SU-DHL-6 (cell line): ENCODE measurements around the gene EPX.

Source experiments
- H2AFZ ChIP-seq: fragments of 200-600 bp; sonication (generic); 2 replicates; pipeline ENCODE4 v1.6.1; 2014; ENCODE audit warnings: low read depth, mild to moderate bottlenecking, moderate library complexity, mixed read lengths, antibody characterized with exemption, low read length; ENCODE audit not compliant: severe bottlenecking
- H3F3A ChIP-seq: fragments of 200-600 bp; shearing (Covaris generic); 2 replicates; pipeline ENCODE4 v1.6.0; 2016; ENCODE audit warnings: antibody characterized with exemption, mild to moderate bottlenecking; ENCODE audit not compliant: insufficient read depth
- H3K27ac ChIP-seq: fragments of 200-600 bp; sonication (generic); 2 replicates; pipeline ENCODE4 v1.5.1; 2016; ENCODE audit warnings: low read depth, mild to moderate bottlenecking, low read length, moderate library complexity, mixed read lengths
- H3K27me3 ChIP-seq: fragments of 200-600 bp; sonication (generic), shearing (Covaris generic); 2 replicates; pipeline ENCODE4 v1.6.0; 2014; ENCODE audit warnings: mild to moderate bottlenecking, low read length
- H3K36me3 ChIP-seq: fragments of 200-600 bp; sonication (generic); 2 replicates; pipeline ENCODE4 v1.6.1; 2014; ENCODE audit warnings: mild to moderate bottlenecking, low read length, mixed read lengths
- H3K4me2 ChIP-seq: fragments of 300-600, 200-600 bp; shearing (Covaris generic), sonication (generic); 2 replicates; pipeline ENCODE4 v1.6.0; 2014; ENCODE audit warnings: low read length, low read depth, mild to moderate bottlenecking; ENCODE audit not compliant: poor library complexity, severe bottlenecking
- H3K4me3 ChIP-seq: fragments of 200-600 bp; sonication (generic); 2 replicates; pipeline ENCODE4 v1.5.1; 2014; ENCODE audit warnings: antibody characterized with exemption, low read length, mild to moderate bottlenecking, mixed read lengths; ENCODE audit not compliant: insufficient read depth, poor library complexity, severe bottlenecking
- H3K79me2 ChIP-seq: fragments of 200-600 bp; sonication (generic); 2 replicates; pipeline ENCODE4 v1.6.1; 2014; ENCODE audit warnings: mild to moderate bottlenecking, low read length, moderate library complexity; ENCODE audit not compliant: insufficient read depth
- H3K9ac ChIP-seq: fragments of 200-600 bp; sonication (generic); 2 replicates; pipeline ENCODE4 v1.7.0; 2014; ENCODE audit warnings: mild to moderate bottlenecking, low read length
- H3K9me2 ChIP-seq: fragments of 200-600 bp; sonication (generic); replicated peaks from 2 replicates; pipeline ENCODE4 v1.6.1; 2014; ENCODE audit warnings: low read length; ENCODE audit not compliant: insufficient read depth
- H3K9me3 ChIP-seq: fragments of 200-600 bp; sonication (generic); 2 replicates; pipeline ENCODE4 v1.6.1; 2014; ENCODE audit warnings: low read length, mixed read lengths; ENCODE audit not compliant: insufficient read depth
- H4K20me1 ChIP-seq: fragments of 200-600 bp; sonication (generic); 2 replicates; pipeline ENCODE4 v1.6.1; 2014; ENCODE audit warnings: low read depth, mild to moderate bottlenecking, antibody characterized with exemption, low read length, moderate library complexity, mixed read lengths
- EZH2phosphoT487 ChIP-seq: fragments of 200-600 bp; sonication (generic), shearing (Covaris generic); conservative IDR thresholded peaks from 2 replicates; pipeline ENCODE4 v1.6.1; 2018; ENCODE audit warnings: mild to moderate bottlenecking, antibody characterized with exemption, low read length, moderate library complexity, mixed read lengths
- TF ChIP-seq, protein P1 (sequence below): fragments of 200-600 bp; sonication (generic); IDR thresholded peaks from one replicate; pipeline ENCODE4 v1.5.1; 2017; ENCODE audit warnings: antibody characterized with exemption, mild to moderate bottlenecking, low read length, moderate library complexity; ENCODE audit not compliant: insufficient read depth, poor library complexity, severe bottlenecking

Gene EPX

GRCh38 chr17:58233543-58233942, 41.0 kb downstream of the EPX start:
- Histone ChIP-seq H2AFZ (no peak overlapping the region), H3K79me2 (no peaks in the 10 kb centered on the region), H3K4me3 (no peak overlapping the region), H3K4me2 (no peak overlapping the region), H3K9me2 (no peaks in the 10 kb centered on the region), H3K9me3 (no peaks in the 10 kb centered on the region), H3K36me3 (no peaks in the 10 kb centered on the region), H3K9ac (no peak overlapping the region), H4K20me1 (no peaks in the 10 kb centered on the region), H3F3A (no peaks in the 10 kb centered on the region), H3K27me3 (no peaks in the 10 kb centered on the region), H3K27ac (no peak overlapping the region)
- TF ChIP-seq, protein P1, sequence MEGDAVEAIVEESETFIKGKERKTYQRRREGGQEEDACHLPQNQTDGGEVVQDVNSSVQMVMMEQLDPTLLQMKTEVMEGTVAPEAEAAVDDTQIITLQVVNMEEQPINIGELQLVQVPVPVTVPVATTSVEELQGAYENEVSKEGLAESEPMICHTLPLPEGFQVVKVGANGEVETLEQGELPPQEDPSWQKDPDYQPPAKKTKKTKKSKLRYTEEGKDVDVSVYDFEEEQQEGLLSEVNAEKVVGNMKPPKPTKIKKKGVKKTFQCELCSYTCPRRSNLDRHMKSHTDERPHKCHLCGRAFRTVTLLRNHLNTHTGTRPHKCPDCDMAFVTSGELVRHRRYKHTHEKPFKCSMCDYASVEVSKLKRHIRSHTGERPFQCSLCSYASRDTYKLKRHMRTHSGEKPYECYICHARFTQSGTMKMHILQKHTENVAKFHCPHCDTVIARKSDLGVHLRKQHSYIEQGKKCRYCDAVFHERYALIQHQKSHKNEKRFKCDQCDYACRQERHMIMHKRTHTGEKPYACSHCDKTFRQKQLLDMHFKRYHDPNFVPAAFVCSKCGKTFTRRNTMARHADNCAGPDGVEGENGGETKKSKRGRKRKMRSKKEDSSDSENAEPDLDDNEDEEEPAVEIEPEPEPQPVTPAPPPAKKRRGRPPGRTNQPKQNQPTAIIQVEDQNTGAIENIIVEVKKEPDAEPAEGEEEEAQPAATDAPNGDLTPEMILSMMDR = no peak
- TF ChIP-seq EZH2phosphoT487 = no peak

- no peaks in the 10 kb centered on the region for H3F3A ChIP-seq
- H3K79me2 ChIP-seq = no peaks in the 10 kb centered on the region
- H3K9ac ChIP-seq = no peak overlapping the region
- H4K20me1 ChIP-seq = no peaks in the 10 kb centered on the region
- no peaks in the 10 kb centered on the region for H3K9me3 ChIP-seq
- H3K4me3 ChIP-seq = no peak overlapping the region
- no peaks in the 10 kb centered on the region for H3K27me3 ChIP-seq
- H3K27ac ChIP-seq = no peak overlapping the region
- no peak overlapping the region for H2AFZ ChIP-seq
- TF ChIP-seq, protein P1 = no peak
- no peak overlapping the region for H3K4me2 ChIP-seq
- no peaks in the 10 kb centered on the region for H3K36me3 ChIP-seq
- H3K9me2 ChIP-seq = no peaks in the 10 kb centered on the region
Measured at GRCh38 chr17:58234512-58234911, 42.0 kb downstream of the EPX start.

DNA sequence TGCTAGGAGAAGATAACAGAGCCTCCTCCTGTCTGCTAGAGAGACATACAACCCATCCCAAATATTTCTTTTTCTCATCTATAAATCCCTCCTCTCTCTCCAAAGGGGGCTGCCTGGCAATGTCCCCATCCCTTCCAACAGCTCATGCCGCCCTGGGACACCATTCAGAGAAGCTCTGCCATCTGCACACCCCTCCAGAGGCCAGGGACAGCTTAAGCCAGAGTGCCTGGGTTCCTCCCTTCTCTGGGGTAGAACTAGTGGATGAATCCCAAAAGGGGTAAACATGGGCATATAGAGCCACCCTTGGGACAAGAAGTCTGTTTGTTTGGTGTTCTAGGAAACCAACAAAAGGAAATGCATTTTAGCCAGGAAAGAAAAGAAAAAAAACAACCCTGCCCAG, 43.3 kb downstream of the EPX start:
- Histone ChIP-seq H3K4me2 (no peak overlapping the region), H3K9me3 (no peaks in the 10 kb centered on the region), H3K36me3 (no peaks in the 10 kb centered on the region), H3K4me3 (no peak overlapping the region), H3K27ac (no peak overlapping the region), H3F3A (no peaks in the 10 kb centered on the region), H3K27me3 (no peaks in the 10 kb centered on the region), H3K9ac (no peak overlapping the region), H3K79me2 (no peaks in the 10 kb centered on the region), H2AFZ (no peak overlapping the region), H4K20me1 (no peaks in the 10 kb centered on the region), H3K9me2 (no peaks in the 10 kb centered on the region)
- TF ChIP-seq, protein P1 = no peak
- no peak for TF ChIP-seq EZH2phosphoT487

GRCh38 chr17:58236394-58236793, 43.9 kb downstream of the EPX start:
- no peaks in the 10 kb centered on the region for H3K9me2 ChIP-seq
- no peaks in the 10 kb centered on the region for H3K79me2 ChIP-seq
- H2AFZ ChIP-seq = no peak overlapping the region
- H3K4me2 ChIP-seq = no peak overlapping the region
- no peak overlapping the region for H3K9ac ChIP-seq
- H3K4me3 ChIP-seq = no peak overlapping the region
- no peaks in the 10 kb centered on the region for H3F3A ChIP-seq
- no peak for TF ChIP-seq EZH2phosphoT487
- TF ChIP-seq, protein P1 = no peak
- no peaks in the 10 kb centered on the region for H3K9me3 ChIP-seq
- no peaks in the 10 kb centered on the region for H3K27me3 ChIP-seq
- H3K27ac ChIP-seq = no peak overlapping the region
- no peaks in the 10 kb centered on the region for H3K36me3 ChIP-seq
- no peaks in the 10 kb centered on the region for H4K20me1 ChIP-seq
